Hindlimb muscle (tissue), 1 donor: ENCODE results near the gene WSCD2. TPM values are rescaled to one million over a fixed set of nuclear protein-coding genes. Genes with fewer than 3 reads are reported as not detected.
A peak's percentile ranks its signal among the peaks of the same experiment; 100 is the strongest.

Source experiments
- DNase-seq: peaks from one replicate; pipeline ENCODE4 v3.0.0-alpha.2; 2013
- polyA plus RNA-seq: library from polyadenylated mRNA; unstranded; fragments of 120-200 nt; gene quantifications from one replicate; pipeline ENCODE4 v1.2.1, GENCODE V29; 2013; ENCODE audit not compliant: insufficient read length

WSCD2 gene
- polyA plus RNA-seq, 1 donor, result 1.7 TPM

DNA sequence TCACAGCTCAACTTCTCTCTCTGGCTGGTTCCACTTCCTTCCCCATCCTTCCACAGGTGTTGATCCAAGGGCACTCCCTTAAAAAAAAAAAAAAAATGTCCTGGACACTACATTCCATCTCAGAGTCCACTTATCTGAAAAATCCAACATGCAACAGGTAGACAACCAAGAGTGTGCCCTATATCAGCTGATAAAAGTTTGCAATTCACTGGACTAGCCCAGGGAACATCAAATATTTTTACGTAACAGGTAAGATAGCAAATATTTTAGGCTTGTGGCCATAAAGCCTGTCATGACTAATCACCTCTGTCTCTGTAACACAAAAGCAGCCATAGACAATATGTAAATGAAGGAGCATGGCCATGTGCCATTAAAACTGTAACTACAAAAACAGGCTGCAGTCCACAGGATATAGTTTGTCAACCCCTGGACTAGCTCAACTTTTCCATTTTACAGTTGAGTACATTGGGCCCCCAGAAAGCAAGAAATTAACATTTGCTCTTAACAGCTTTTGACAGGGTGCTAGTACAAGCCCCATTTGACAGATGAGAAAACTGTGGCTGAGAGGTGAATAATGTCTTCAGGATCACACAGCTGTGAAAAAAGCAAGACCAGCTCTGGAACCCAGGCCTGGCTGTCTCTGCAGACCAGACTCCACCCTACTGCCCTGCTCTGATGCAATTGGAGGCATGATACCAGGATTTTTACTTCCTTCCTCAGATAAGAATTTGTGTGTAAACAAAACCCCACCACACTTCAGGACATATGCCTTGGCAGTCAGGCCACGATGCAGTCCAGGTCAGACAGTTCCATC, 141.2 kb downstream of the WSCD2 start:
- DNase-seq, result no peak

DNA sequence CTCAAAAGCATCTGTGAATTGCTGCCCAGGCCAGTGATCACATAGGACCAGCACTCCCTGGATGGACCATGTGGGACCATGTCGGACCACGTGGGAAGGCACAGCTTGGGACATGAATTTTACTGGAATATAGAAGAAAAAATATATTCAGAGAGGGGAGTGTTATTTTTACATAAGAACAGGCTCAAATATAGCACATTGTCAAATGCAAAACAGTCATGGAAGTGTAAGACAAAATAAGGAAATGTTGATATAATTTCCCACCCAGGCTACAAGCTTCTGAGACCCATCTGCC, 141.7 kb downstream of the WSCD2 start:
- no peak for DNase-seq

DNA sequence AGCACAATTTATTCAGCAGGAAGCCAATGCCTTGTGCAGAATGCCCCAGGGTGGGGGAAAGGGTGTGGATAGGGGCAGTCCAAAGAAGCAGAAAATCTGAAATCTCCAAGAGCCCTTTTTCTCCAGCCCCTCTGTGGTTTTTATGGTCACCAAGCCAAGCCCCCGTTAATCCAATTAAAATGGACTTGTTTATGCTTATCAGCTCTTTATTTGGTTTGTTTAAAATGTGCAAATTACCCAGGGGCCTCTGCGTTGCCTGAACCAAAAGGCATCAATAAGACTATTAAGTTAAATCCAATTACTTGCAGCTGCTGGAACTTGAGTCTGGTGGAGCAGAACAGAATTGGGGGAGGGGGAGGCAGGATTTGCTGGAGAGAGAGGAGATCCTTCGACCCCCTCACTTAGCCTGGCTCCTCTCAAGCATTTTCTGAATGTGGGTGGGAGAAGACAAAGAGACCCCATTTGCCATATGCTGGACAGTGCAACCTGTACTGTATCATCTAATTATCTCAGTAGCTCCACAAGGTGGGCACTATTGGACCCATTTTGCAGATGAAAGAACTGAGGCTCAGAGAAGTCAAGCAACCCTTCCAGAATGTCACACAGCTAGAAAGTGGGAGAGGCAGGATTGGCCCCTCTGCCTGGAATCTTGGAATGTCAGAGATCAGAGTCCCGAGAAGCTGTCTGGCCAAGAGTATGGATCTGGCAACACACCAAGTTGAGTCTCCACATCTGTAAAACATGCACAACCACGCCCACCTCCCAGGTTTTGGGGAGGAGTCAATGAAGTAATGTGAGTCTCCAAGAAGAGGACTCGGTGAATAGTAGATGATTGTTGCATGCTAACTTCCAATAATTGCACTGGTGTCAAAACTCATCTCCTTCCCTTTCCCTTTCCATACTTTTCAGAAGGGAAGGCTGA, 143.1 kb downstream of the WSCD2 start:
- DNase-seq, result no peak

DNA sequence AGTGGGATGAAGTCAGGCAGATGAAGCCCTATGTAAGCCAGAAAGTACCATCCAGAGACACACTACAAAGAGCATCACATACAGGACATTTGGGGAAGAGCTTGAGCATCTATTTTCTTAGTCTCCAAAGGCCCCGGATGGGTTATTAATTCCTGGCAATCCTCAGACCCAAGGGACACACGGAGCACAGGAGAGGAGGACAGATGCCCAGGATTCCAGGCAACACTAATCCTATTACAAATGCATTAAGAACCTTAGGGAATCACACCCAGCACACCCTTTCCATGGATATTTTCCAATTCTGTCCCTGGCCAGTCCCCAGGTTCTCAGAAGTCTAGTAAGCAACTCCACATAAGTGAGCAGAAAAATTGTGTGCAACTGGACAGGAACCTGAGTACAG, 144.1 kb downstream of the WSCD2 start:
- DNase-seq, result no peak

DNA sequence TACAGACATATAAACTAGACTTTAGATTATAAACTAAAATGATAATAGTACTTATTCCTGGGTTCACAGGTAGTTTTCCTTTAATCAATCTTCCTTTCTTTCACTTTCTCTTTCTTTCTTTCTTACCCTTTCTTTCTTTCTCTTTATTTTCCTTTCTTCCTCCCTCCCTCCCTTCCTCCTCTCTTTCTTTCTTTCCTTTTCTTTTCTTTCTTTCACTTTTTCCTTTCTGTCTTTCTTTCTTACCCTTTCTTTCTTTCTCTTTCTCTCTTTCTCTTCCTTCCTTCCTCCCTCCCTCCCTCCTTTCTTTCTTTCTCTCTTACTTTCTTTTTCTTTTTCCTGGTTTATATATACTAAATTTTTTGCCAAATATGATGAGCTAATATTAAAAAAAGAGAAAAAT, 148.5 kb downstream of the WSCD2 start:
- no peak for DNase-seq

DNA sequence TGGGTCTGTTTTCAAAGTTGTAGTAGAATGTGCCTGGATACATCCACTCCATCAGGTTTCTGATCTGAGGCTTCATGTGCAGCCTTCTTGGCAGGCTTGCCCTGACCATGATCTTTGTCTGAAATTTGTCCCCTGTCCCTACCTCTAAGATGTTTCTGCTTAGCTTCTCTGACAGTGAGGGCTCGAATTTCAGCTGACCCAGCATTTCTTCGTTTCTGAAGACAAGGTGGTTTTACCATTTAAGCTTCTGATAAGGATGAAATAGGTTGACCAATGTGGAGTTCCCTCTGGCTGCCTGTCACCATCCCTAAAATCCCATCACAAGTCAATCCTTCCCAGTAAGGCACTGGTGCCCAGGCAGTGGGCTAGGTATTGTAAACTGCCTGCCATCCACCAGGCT, 153.1 kb downstream of the WSCD2 start:
- no peak for DNase-seq

DNA sequence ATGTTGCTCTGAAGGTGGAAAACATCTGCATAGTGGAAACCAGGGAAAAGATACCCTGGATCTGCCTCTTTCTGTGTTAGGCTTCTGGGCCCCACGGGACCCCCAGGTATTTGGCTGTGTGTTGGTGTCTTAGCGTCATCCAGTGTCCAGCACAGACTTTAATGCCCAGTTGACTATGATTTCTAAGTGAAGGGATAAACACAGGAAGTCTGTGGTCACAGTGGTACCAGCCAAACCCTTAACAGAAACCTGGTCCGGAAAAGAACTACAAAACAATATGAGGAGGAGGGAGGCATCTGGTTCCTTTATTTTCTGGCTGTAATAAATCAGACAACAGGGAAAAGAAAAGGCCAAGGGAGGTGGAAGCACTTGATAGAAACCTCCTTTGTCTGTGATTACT, 153.6 kb downstream of the WSCD2 start:
- no peak for DNase-seq

DNA sequence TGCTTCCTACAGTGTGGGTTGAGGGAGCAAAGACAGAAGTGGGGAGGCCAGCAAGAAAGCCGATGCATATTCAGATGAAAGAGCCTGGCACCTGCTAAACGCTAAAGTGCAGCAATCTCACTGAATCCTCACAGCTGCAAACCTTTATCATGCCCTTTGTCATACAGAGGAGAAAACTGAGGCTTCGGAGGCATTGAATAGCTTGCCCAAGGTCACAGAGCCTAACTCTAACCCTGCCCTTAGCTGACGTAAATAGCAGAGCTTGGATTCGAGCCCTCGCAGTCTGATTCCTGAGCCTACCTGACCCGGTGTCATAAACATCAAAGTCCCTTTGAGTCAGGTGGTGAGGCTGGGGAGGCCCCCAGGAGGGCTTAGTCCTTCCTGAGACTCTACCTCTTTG, 155.1 kb downstream of the WSCD2 start:
- no peak for DNase-seq

DNA sequence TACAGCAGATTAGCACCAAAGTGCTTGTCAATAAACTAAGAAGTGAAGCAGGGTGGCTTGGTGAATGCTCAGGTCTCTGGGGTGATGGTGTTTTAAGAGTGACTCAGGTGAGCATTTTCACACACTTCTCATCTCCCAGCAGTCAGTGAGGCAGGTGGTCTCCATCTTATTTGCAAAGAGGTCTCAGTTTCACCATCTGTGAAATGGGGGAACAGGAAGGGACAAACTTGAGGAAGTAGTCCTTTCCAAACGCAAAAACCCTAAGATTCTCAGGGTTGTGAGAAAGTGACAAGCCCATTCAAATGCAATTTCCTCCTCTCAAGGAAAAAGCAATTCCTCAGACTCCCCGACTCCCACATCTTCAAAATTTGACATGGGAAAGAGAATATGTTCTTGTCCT, 155.9 kb downstream of the WSCD2 start:
- no peak for DNase-seq

DNA sequence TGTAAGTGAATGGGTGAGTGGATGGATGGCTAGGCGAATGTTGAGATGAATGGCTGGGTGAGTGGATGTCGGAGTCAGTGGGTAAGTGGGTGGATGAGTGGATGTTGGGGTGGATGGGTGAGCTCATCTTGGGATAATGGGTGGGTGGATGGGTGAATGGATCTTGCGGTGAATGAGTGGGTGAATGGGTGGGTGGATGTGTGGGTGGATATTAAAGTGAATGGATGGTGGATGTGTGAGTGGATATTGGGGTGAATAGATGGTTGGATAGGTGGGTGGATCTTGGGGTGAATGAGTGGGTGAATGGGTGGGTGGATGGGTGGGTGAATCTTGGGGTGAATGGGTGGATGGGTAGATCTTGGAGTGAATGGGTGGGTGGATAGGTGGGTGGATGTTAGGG, 158.1 kb downstream of the WSCD2 start:
- no peak for DNase-seq

DNA sequence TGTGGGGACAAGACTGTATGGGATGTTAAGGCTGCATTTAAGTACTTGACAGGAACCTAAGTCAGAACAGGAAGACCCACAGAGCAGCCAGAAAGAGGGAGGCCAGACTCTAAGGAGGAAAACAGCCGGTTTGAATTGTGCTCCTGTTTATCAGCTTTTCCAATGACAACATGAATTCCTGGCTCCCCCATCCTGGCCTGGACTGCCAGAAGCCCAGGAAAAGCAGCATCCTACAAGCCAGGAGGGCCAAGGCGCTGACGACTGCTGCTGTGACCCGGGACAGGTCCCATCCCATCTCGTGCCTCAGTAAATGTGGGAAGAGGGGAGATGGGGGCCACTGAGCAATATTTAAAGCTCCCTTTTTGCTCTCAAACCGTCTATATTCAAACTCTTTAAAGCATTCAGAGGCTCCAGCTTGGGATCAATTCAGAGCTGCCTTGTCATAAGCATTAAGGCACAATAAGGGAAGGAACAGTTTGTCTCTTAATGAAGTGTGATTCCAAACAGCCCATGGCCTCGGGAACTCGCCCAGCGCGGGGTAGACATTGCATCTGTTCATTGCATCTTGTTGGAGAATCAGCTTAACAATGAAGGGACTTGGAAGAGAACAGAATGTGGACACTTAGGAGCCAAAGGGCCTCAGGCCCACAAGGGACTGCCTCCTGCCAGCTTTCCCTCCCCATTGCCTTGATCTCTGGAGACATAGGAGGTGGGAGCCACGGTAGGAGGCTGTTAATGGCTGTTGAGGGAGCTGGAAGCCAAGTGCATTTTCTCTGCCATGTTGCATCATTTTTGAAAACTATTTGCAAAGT, 160.5 kb downstream of the WSCD2 start:
- DNase-seq, result peak; percentile 78

DNA sequence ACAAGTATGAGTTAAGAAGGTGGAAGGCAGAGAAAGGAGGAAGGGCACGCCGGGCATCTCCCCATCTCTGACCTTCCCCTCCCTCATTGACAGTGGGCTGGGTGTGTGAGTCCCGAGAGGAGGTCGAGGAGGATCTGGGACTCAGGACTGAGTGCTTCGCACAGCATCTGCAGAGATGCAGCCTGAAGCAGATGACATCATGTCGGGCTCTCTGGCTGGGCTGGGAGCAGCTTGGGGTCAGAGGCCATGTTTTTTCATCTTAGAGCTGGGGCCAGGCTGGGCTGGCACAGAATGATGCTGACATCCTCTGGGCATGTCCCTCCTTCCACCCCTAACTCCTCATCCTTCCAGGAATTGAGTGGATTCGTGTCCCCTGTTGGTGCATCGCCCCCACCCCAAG, 166.6 kb downstream of the WSCD2 start:
- no peak for DNase-seq

DNA sequence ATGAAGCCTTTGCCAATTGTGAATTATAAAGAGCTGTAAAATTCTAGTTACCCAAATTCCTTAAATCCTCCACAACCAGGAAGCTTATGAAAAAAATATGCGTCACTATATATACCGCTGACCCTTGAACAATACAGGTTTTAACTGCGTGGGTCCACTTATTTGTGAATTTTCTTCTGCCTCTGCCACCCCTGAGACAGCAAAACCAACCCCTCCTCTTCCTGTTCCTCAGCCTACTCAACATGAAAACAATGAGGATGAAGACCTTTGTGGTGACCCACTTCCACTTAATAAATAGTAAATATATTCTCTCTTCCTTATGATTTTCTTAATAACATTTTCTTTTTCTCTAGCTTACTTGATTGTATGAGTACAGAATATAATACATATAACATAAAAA, 167.9 kb downstream of the WSCD2 start:
- DNase-seq, result no peak

DNA sequence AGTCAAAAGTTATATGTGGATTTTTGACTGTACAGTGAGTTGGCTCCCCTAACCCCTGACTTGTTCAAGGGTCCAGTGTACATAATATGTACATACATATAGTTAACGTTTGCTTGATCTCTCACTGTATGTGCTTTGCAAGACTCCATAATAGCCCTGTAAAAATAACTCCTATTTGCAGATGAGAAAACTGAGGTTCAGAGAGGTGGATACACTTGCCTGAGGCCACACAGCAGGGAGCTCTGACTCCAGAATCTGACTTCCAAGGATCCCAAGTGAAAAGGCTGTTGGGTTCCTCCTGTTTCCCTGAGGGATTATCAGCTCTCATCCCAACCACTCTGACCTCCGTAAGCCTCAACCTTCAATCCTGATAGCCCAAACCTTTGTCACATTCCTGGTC, 168.3 kb downstream of the WSCD2 start:
- no peak for DNase-seq

DNA sequence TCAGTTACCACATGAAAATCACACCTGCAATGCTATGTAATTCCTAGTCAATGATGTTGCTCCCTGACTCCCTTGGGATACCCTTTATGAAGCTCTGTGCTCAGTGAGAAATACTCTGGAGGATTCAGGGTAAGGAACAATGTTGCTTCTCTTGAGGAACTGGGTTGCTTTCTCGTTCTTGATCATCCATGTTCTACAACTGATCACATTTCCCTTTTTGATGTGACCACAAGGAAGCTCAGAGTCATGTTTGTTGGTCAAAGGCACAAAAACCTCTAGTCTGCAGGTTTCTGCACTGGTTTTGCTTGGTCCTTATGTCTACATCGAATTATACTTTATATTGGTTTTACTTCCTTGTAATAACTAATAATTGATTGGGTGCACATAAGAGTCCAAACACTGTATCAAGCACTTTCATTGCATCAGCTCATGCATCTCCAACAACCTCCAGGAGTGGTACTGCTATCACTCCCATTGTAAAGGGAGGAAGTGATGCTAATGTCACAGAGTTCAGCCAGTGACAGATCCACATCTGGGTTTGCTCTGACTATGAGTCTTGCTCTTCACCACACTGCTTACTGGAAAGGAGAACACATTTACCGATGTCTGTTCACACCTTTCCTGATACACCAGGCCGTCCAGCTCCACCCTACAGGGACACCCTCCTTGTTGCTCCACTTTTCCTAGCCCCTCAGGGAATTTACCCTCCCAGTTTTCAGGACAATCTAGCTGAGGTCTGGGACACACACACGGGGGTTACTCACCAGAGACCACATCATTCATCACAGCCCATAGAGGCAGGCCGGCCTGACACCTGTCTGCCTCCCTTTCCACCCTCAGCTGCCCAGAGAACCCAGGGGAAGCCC, 169.0 kb downstream of the WSCD2 start:
- no peak for DNase-seq

DNA sequence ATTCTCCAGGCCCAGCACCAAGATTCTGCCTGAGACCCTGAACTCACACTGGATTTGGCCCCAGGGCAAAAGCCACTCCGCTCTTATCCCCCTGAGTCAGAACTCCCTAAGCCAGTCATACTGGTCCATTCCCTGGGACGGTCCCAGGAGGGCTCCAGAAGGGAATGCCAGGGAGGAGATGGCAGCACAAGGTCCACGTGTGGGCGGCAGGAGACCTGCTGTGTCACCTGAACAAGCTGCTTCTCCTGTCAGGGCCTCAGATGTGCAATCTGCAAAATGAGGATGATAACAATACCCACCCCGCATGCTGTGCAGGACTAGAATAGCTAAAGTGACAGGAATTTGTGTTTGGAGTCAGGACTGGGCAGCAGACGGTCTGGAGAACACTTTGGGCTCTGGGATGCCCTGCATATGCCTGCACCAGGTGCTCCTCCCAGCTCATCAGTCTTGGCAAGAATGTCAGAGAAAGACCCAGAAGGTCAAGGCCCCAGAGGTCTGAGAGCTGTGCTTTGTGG, 169.7 kb downstream of the WSCD2 start:
- no peak for DNase-seq

DNA sequence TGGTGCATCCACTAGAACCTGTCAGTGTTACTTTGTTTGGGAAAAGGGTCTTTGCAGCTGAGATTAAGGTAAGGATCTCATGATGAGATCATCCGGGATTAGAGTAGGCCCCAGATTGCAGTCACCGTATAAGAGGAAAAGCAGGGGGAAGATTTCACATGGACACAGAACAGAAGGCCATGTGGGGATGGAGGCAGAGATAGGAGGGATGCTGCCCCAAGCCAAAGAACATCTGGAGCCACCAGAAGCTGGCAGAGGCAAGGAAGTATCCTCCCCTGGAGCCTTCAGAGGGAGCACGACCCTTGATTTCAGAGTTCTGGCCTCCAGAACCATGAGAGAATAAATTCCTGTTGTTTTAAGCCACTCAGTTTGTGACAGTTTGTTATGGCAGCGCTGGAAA, 170.4 kb downstream of the WSCD2 start:
- no peak for DNase-seq
